Keratinocyte (primary cell): Measurements from ENCODE around the gene HPN. TPM values are rescaled to one million over a fixed set of nuclear protein-coding genes. Genes with fewer than 3 reads are reported as not detected.

Experiments
- DNase-seq: peaks from one replicate; pipeline ENCODE4 v3.0.0-alpha.2; 2011; ENCODE audit warnings: low read depth, missing footprints, low spot score
- FAIRE-seq: peaks from 2 replicates; lab custom pipeline; 2011; peaks lifted over from hg19 to GRCh38; lab: Jason Lieb, UNC
- H2AFZ ChIP-seq: 2 replicates; pipeline ENCODE4 v1.6.0; 2012; ENCODE audit warnings: low read length, control low read depth, inconsistent platforms; ENCODE audit not compliant: control insufficient read depth
- H3K27ac ChIP-seq: 2 replicates; pipeline ENCODE4 v1.5.1; 2011; ENCODE audit warnings: low read length; ENCODE audit not compliant: control insufficient read depth, insufficient read depth
- H3K27me3 ChIP-seq: 3 replicates; pipeline ENCODE4 v1.6.0; 2011; ENCODE audit warnings: low read length; ENCODE audit not compliant: control insufficient read depth, insufficient read depth; ENCODE audit errors: extremely low read depth
- H3K36me3 ChIP-seq, 2 experiments: 2 replicates in 1 of 2; 3 replicates in 1 of 2; pipeline ENCODE4 v1.5.1; 2011; ENCODE audit warnings: low read length in 2 of 2, mild to moderate bottlenecking in 1 of 2; ENCODE audit not compliant: control insufficient read depth in 2 of 2, insufficient read depth in 2 of 2; ENCODE audit errors: extremely low read depth in 1 of 2
- H3K4me1 ChIP-seq: 3 replicates; pipeline ENCODE4 v1.5.1; 2011; ENCODE audit warnings: low read length; ENCODE audit not compliant: control insufficient read depth, insufficient read depth; ENCODE audit errors: extremely low read depth
- H3K4me2 ChIP-seq: 3 replicates; pipeline ENCODE4 v1.6.0; 2011; ENCODE audit warnings: low read depth, low read length; ENCODE audit not compliant: control insufficient read depth, insufficient read depth; ENCODE audit errors: extremely low read depth
- H3K4me3 ChIP-seq, 3 experiments: fragments of 200-600 bp in 1 of 3; sonication (generic) in 1 of 3; 2 replicates in 2 of 3; 3 replicates in 1 of 3; pipeline ENCODE4 v1.5.1; 2011 to 2016; ENCODE audit warnings: low read length in 3 of 3, mild to moderate bottlenecking in 3 of 3, control low read depth in 2 of 3, inconsistent platforms in 1 of 3, low read depth in 1 of 3, mixed read lengths in 1 of 3, mixed run types in 1 of 3, moderate library complexity in 1 of 3; ENCODE audit not compliant: control insufficient read depth in 2 of 3, insufficient read depth in 2 of 3; ENCODE audit errors: extremely low read depth in 1 of 3
- H3K79me2 ChIP-seq: 2 replicates; pipeline ENCODE4 v1.6.0; 2012; ENCODE audit warnings: low read length; ENCODE audit not compliant: control insufficient read depth, insufficient read depth
- H3K9ac ChIP-seq: 3 replicates; pipeline ENCODE4 v1.6.0; 2011; ENCODE audit warnings: low read length; ENCODE audit not compliant: control insufficient read depth, insufficient read depth; ENCODE audit errors: extremely low read depth
- H3K9me1 ChIP-seq: 3 replicates; pipeline ENCODE4 v1.6.0; 2011; ENCODE audit warnings: low read length; ENCODE audit not compliant: control insufficient read depth, insufficient read depth; ENCODE audit errors: extremely low read depth
- H3K9me3 ChIP-seq: 2 replicates; pipeline ENCODE4 v1.5.1; 2012; ENCODE audit warnings: low read depth, low read length; ENCODE audit not compliant: control insufficient read depth
- H4K20me1 ChIP-seq: 3 replicates; pipeline ENCODE4 v1.6.0; 2011; ENCODE audit warnings: low read length; ENCODE audit not compliant: control insufficient read depth, insufficient read depth; ENCODE audit errors: extremely low read depth
- CTCF ChIP-seq, 3 experiments: IDR thresholded peaks in 1 of 3; conservative IDR thresholded peaks in 1 of 3; optimal IDR thresholded peaks in 1 of 3; 2 replicates in 2 of 3; 3 replicates in 1 of 3; pipeline versions ENCODE3 to v1.5.1; 2011; ENCODE audit warnings: low read length in 3 of 3, mild to moderate bottlenecking in 3 of 3, moderate library complexity in 2 of 3, control low read depth in 1 of 3, inconsistent platforms in 1 of 3; ENCODE audit not compliant: insufficient read depth in 2 of 3; ENCODE audit errors: extremely low read depth in 1 of 3
- EZH2 ChIP-seq: IDR thresholded peaks from one replicate; pipeline ENCODE4 v1.6.1; 2012; ENCODE audit warnings: inconsistent platforms, mild to moderate bottlenecking, low read length, moderate library complexity
- dilution Hi-C: fragments of 300-500 bp; cut with MboI; formaldehyde crosslinking; loops from one replicate; pipeline ENCODE4 v1.7.0; 2020; ENCODE audit warnings: low sequenced_read_pairs; ENCODE audit not compliant: extremely low pct_ligation_motif_present
- polyA plus RNA-seq, 5 experiments: library from polyadenylated mRNA; depleted of rRNA in 3 of 5; stranded (reverse) in 3 of 5; stranded (forward) in 1 of 5; unstranded in 1 of 5; fragments of >200 nt; gene quantifications; 1 replicate in 1 of 5; 2 replicates in 3 of 5; 3 replicates in 1 of 5; pipeline versions ENCODE4 v1.2.1 to v1.2.3, GENCODE V29; 2011 to 2012; ENCODE audit warnings: missing spikeins in 2 of 5, low read depth in 1 of 5, low replicate concordance in 1 of 5

HPN gene
- polyA plus RNA-seq, 1 donor (not counting 4 experiments of a cell fraction or from before 2014, with no cell fraction given): not detected

GRCh38 chr19:35079826-35080225 is 38.3 kb downstream of the HPN start:
- Histone ChIP-seq H3K4me2 (no peak overlapping the region), H3K9me3 (no peaks in the 10 kb centered on the region), H3K4me3 (no peak overlapping the region), H3K4me1 (no peaks in the 10 kb centered on the region), H3K27ac (no peak overlapping the region), H3K9ac (no peak overlapping the region), H4K20me1 (no peaks in the 10 kb centered on the region), H3K36me3 (no peaks in the 10 kb centered on the region), H3K79me2 (no peaks in the 10 kb centered on the region), H3K9me1 (no peaks in the 10 kb centered on the region), H3K27me3 (no peaks in the 10 kb centered on the region), H2AFZ (no peak overlapping the region)
- DNase-seq (no peak), FAIRE-seq (no peak)
- dilution Hi-C loops: no loop called here
- no peak for TF ChIP-seq EZH2
- TF ChIP-seq CTCF (optimal IDR thresholded peaks at IDR 0.05 in 1 of 3, IDR thresholded peaks at IDR 0.05 in 1 of 3, conservative IDR thresholded peaks at IDR 0.05 in 1 of 3; ENCODE audit: extremely low read depth in 1 of 3, insufficient read depth in 2 of 3, low read length in 3 of 3): no peak

- dilution Hi-C loops: no loop called here
These were observed 39.2 kb downstream of the HPN start for GRCh38 chr19:35080613-35081170.

More at GRCh38 chr19:35080613-35081170, 39.2 kb downstream of the HPN start:
- Histone ChIP-seq H3K9ac (no peak overlapping the region), H3K4me3 (no peak overlapping the region), H3K79me2 (no peaks in the 10 kb centered on the region), H3K9me1 (no peaks in the 10 kb centered on the region), H3K36me3 (no peaks in the 10 kb centered on the region), H3K4me2 (no peak overlapping the region), H3K9me3 (no peaks in the 10 kb centered on the region), H4K20me1 (no peaks in the 10 kb centered on the region), H3K4me1 (no peaks in the 10 kb centered on the region), H2AFZ (no peak overlapping the region), H3K27me3 (no peaks in the 10 kb centered on the region), H3K27ac (no peak overlapping the region)
- TF ChIP-seq CTCF (optimal IDR thresholded peaks at IDR 0.05 in 1 of 3, IDR thresholded peaks at IDR 0.05 in 1 of 3, conservative IDR thresholded peaks at IDR 0.05 in 1 of 3; ENCODE audit: extremely low read depth in 1 of 3, insufficient read depth in 2 of 3, low read length in 3 of 3) (no peak), EZH2 (no peak)
- DNase-seq (no peak), FAIRE-seq (no peak)
